GM12892 (cell line): ENCODE results near the gene GGT1.
A peak's percentile ranks its signal among the peaks of the same experiment; 100 is the strongest.
"Not testable (repeated sequence)": the region's sequence is repeated elsewhere in the genome, so short reads cannot be mapped to it uniquely, and the experiment has no call there.

ENCODE experiments used
- DNase-seq: peaks from one replicate; pipeline ENCODE4 v3.0.0; 2011; ENCODE audit not compliant: insufficient read length
- FAIRE-seq: peaks from 2 replicates; lab custom pipeline; 2011; peaks lifted over from hg19 to GRCh38; lab: Jason Lieb, UNC
- POLR2A ChIP-seq: IDR thresholded peaks from 2 replicates; pipeline ENCODE4 v1.6.1; 2011; ENCODE audit warnings: low read depth, low read length, control low read depth
- POLR2AphosphoS5 ChIP-seq: IDR thresholded peaks from 2 replicates; pipeline ENCODE4 v1.6.1; 2011; ENCODE audit warnings: low read depth, low read length, control low read depth
- TAF1 ChIP-seq: IDR thresholded peaks from 2 replicates; pipeline ENCODE4 v1.6.1; 2011; ENCODE audit warnings: low read depth, mild to moderate bottlenecking, control low read depth, low read length, borderline replicate concordance

The GGT1 gene

GRCh38 chr22:24593836-24594568 lies 9.0 kb upstream of the GGT1 start:
- FAIRE-seq (peak; percentile 38), DNase-seq (no peak)
- no peak for TF ChIP-seq POLR2A
- TF ChIP-seq POLR2AphosphoS5 = no peak
- TF ChIP-seq TAF1 = no peak

GRCh38 chr22:24594569-24595120 lies 8.3 kb upstream of the GGT1 start:
- FAIRE-seq = no peak
- no peak for DNase-seq
- TF ChIP-seq POLR2AphosphoS5 = no peak
- TF ChIP-seq TAF1 = no peak
- TF ChIP-seq POLR2A = no peak

- FAIRE-seq = no peak
- TF ChIP-seq TAF1 (no peak), POLR2A (no peak), POLR2AphosphoS5 (no peak)
- no peak for DNase-seq
Observed at GRCh38 chr22:24595228-24595627, 7.8 kb upstream of the GGT1 start.

- no peak for DNase-seq
- no peak for FAIRE-seq
- no peak for TF ChIP-seq POLR2AphosphoS5
- no peak for TF ChIP-seq TAF1
- TF ChIP-seq POLR2A = no peak
Observed at GRCh38 chr22:24595863-24596262, 7.1 kb upstream of the GGT1 start.

GRCh38 chr22:24597076-24597475 lies 5.9 kb upstream of the GGT1 start:
- FAIRE-seq, DNase-seq: not testable (repeated sequence)

GRCh38 chr22:24599514-24599913 lies 3.5 kb upstream of the GGT1 start:
- FAIRE-seq (no peak), DNase-seq (no peak)
- TF ChIP-seq TAF1 = no peak

GRCh38 chr22:24599958-24600715 lies 2.9 kb upstream of the GGT1 start:
- FAIRE-seq = not testable (repeated sequence)

GRCh38 chr22:24601217-24602104 lies 1.5 kb upstream of the GGT1 start:
- FAIRE-seq (no peak), DNase-seq (no peak)
- TF ChIP-seq POLR2AphosphoS5 = no peak
- TF ChIP-seq POLR2A = no peak
- TF ChIP-seq TAF1 = no peak

More at GRCh38 chr22:24599958-24600715, 2.9 kb upstream of the GGT1 start:
- not testable (repeated sequence) for DNase-seq

GRCh38 chr22:24602105-24602749 lies 766 bp upstream of the GGT1 start:
- DNase-seq, FAIRE-seq: not testable (repeated sequence)

GRCh38 chr22:24603770-24604629 lies 1.0 kb downstream of the GGT1 start:
- not testable (repeated sequence) for DNase-seq, FAIRE-seq

GRCh38 chr22:24606340-24606739 lies 3.3 kb downstream of the GGT1 start:
- not testable (repeated sequence) for FAIRE-seq, DNase-seq

GRCh38 chr22:24607429-24607983 lies 4.5 kb downstream of the GGT1 start:
- TF ChIP-seq POLR2AphosphoS5 = peak; percentile 54; the same call in 1 of the 2 replicates
- TF ChIP-seq POLR2A = peak; percentile 64; the same call in 1 of the 2 replicates
- FAIRE-seq = peak; percentile 78

GRCh38 chr22:24608327-24608726 lies 5.3 kb downstream of the GGT1 start:
- DNase-seq, FAIRE-seq: not testable (repeated sequence)

More at GRCh38 chr22:24607429-24607983, 4.5 kb downstream of the GGT1 start:
- peak; percentile 58 for DNase-seq

- not testable (repeated sequence) for DNase-seq, FAIRE-seq
Observed at GRCh38 chr22:24609888-24610287, 6.9 kb downstream of the GGT1 start.

- DNase-seq, FAIRE-seq: not testable (repeated sequence)
Observed at GRCh38 chr22:24614794-24615193, 11.8 kb downstream of the GGT1 start.

GRCh38 chr22:24621244-24621643 lies 18.3 kb downstream of the GGT1 start:
- not testable (repeated sequence) for FAIRE-seq, DNase-seq

GRCh38 chr22:24622596-24622995 lies 19.6 kb downstream of the GGT1 start:
- not testable (repeated sequence) for FAIRE-seq, DNase-seq
